ENCODE measurements around the gene PCDHGC5.

PCDHGC5 gene

GRCh38 chr5:141496038-141496437 is 7.2 kb downstream of the PCDHGC5 start:
- no peak overlapping the region for H3K4me3 ChIP-seq (replicated peaks; ENCODE audit: insufficient read depth, low read length)
- no peak overlapping the region for H3K27ac ChIP-seq (replicated peaks)
- no peak for DNase-seq (ENCODE audit: low read depth in 1 of 2, low spot score in 1 of 2)
- H3K27me3 ChIP-seq (ENCODE audit: insufficient read depth, poor library complexity, severe bottlenecking) = peaks cover 32% of the 10 kb centered on the region
- TF ChIP-seq SPI1 (IDR thresholded peaks at IDR 0.05; ENCODE audit: borderline replicate concordance, low read depth) = no peak

- Histone ChIP-seq H3K4me3 (replicated peaks; ENCODE audit: insufficient read depth, low read length) (no peak overlapping the region), H3K27me3 (ENCODE audit: insufficient read depth, poor library complexity, severe bottlenecking) (no peaks in the 10 kb centered on the region), H3K27ac (replicated peaks) (no peak overlapping the region)
- DNase-seq (ENCODE audit: low read depth in 1 of 2, low spot score in 1 of 2) = no peak
- no peak for TF ChIP-seq SPI1 (IDR thresholded peaks at IDR 0.05; ENCODE audit: borderline replicate concordance, low read depth)
- TF ChIP-seq, protein P1, sequence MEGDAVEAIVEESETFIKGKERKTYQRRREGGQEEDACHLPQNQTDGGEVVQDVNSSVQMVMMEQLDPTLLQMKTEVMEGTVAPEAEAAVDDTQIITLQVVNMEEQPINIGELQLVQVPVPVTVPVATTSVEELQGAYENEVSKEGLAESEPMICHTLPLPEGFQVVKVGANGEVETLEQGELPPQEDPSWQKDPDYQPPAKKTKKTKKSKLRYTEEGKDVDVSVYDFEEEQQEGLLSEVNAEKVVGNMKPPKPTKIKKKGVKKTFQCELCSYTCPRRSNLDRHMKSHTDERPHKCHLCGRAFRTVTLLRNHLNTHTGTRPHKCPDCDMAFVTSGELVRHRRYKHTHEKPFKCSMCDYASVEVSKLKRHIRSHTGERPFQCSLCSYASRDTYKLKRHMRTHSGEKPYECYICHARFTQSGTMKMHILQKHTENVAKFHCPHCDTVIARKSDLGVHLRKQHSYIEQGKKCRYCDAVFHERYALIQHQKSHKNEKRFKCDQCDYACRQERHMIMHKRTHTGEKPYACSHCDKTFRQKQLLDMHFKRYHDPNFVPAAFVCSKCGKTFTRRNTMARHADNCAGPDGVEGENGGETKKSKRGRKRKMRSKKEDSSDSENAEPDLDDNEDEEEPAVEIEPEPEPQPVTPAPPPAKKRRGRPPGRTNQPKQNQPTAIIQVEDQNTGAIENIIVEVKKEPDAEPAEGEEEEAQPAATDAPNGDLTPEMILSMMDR (IDR thresholded peaks at IDR 0.05; ENCODE audit: insufficient read depth, low read length) = no peak
- TF ChIP-seq POLR2AphosphoS5 (IDR thresholded peaks at IDR 0.05; ENCODE audit: low read depth) = no peak
- TF ChIP-seq, protein P2, sequence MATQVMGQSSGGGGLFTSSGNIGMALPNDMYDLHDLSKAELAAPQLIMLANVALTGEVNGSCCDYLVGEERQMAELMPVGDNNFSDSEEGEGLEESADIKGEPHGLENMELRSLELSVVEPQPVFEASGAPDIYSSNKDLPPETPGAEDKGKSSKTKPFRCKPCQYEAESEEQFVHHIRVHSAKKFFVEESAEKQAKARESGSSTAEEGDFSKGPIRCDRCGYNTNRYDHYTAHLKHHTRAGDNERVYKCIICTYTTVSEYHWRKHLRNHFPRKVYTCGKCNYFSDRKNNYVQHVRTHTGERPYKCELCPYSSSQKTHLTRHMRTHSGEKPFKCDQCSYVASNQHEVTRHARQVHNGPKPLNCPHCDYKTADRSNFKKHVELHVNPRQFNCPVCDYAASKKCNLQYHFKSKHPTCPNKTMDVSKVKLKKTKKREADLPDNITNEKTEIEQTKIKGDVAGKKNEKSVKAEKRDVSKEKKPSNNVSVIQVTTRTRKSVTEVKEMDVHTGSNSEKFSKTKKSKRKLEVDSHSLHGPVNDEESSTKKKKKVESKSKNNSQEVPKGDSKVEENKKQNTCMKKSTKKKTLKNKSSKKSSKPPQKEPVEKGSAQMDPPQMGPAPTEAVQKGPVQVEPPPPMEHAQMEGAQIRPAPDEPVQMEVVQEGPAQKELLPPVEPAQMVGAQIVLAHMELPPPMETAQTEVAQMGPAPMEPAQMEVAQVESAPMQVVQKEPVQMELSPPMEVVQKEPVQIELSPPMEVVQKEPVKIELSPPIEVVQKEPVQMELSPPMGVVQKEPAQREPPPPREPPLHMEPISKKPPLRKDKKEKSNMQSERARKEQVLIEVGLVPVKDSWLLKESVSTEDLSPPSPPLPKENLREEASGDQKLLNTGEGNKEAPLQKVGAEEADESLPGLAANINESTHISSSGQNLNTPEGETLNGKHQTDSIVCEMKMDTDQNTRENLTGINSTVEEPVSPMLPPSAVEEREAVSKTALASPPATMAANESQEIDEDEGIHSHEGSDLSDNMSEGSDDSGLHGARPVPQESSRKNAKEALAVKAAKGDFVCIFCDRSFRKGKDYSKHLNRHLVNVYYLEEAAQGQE (IDR thresholded peaks at IDR 0.05; ENCODE audit: insufficient replicate concordance, low read depth) = no peak
- no peak for TF ChIP-seq GABPA (IDR thresholded peaks at IDR 0.05; ENCODE audit: low read depth)
These were observed 12.9 kb downstream of the PCDHGC5 start for GRCh38 chr5:141501761-141502160.

DNA sequence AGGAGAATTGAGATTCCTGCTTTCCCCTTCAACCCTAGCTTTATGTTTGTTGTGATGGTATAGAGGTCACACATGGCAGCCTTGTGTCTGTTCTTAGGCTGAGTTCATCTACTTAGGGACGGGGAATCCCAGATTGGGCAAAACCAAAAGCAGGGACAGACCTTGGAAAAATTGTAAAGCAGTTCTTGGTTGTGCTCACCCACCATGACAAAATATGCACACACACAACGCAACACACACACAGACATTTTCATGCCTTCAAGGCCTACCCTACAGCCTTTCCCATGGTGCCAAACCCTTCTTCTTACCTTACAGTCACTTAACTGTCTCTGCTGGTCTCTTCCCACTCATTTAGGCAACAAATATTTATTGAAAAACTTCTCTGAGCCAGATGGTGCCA is 14.8 kb downstream of the PCDHGC5 start:
- H3K27me3 ChIP-seq (ENCODE audit: insufficient read depth, poor library complexity, severe bottlenecking) = no peaks in the 10 kb centered on the region
- H3K27ac ChIP-seq (replicated peaks) = no peak overlapping the region
- no peak for TF ChIP-seq SPI1 (IDR thresholded peaks at IDR 0.05; ENCODE audit: borderline replicate concordance, low read depth)
- TF ChIP-seq POLR2AphosphoS5 (IDR thresholded peaks at IDR 0.05; ENCODE audit: low read depth) = no peak
- TF ChIP-seq GABPA (IDR thresholded peaks at IDR 0.05; ENCODE audit: low read depth) = no peak
- no peak for DNase-seq (ENCODE audit: low read depth in 1 of 2, low spot score in 1 of 2)
- H3K4me3 ChIP-seq (replicated peaks; ENCODE audit: insufficient read depth, low read length) = no peak overlapping the region

GRCh38 chr5:141504216-141504615 is 15.3 kb downstream of the PCDHGC5 start:
- no peak for TF ChIP-seq POLR2AphosphoS5 (IDR thresholded peaks at IDR 0.05; ENCODE audit: low read depth)
- TF ChIP-seq, protein P1 (IDR thresholded peaks at IDR 0.05; ENCODE audit: insufficient read depth, low read length) = no peak
- TF ChIP-seq, protein P2 (IDR thresholded peaks at IDR 0.05; ENCODE audit: insufficient replicate concordance, low read depth) = no peak
- H3K4me3 ChIP-seq (replicated peaks; ENCODE audit: insufficient read depth, low read length) = no peak overlapping the region
- H3K27ac ChIP-seq (replicated peaks) = no peak overlapping the region
- no peaks in the 10 kb centered on the region for H3K27me3 ChIP-seq (ENCODE audit: insufficient read depth, poor library complexity, severe bottlenecking)
- no peak for DNase-seq (ENCODE audit: low read depth in 1 of 2, low spot score in 1 of 2)

DNA sequence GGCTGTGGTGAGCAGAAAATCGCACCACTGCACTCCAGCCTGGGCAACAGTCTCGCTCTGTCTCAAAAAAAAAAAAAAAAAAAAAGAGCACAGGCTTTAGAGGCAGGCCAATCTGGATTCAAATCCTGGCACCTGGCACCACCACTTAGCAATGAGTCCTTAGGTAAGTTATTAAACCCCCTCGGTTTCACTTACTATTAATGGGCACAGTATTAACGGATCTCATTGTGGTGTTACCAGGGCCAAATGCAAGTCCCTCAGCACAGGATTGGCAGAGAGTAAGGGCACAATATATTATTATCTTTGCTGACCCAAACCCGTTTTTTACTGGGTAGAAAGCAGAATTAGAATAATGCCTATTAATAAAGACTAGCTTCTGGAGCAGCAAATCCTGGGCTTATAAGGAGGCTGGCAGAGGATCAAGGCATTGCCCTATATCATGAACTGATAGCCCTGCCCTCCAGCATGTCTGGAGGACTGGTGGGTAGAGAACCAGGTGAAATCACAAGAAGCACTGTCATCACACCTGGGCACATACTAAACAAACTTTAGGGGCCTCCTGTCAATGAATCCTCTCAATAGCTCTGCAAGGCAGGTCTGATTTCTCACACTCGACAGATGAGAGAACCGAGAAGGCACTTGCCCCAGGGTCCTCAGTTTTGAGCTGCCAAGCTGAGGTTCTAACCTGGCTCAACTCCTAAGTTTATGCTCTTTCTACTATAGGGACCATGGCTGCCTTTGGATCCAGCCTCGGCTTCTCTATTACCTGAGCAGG is 17.7 kb downstream of the PCDHGC5 start:
- TF ChIP-seq, protein P2 (IDR thresholded peaks at IDR 0.05; ENCODE audit: insufficient replicate concordance, low read depth) = no peak
- TF ChIP-seq SPI1 (IDR thresholded peaks at IDR 0.05; ENCODE audit: borderline replicate concordance, low read depth) = no peak
- TF ChIP-seq POLR2AphosphoS5 (IDR thresholded peaks at IDR 0.05; ENCODE audit: low read depth) = no peak
- TF ChIP-seq, protein P1 (IDR thresholded peaks at IDR 0.05; ENCODE audit: insufficient read depth, low read length) = no peak
- no peak for TF ChIP-seq GABPA (IDR thresholded peaks at IDR 0.05; ENCODE audit: low read depth)
- Histone ChIP-seq H3K27me3 (ENCODE audit: insufficient read depth, poor library complexity, severe bottlenecking) (no peaks in the 10 kb centered on the region), H3K27ac (replicated peaks) (no peak overlapping the region), H3K4me3 (replicated peaks; ENCODE audit: insufficient read depth, low read length) (no peak overlapping the region)
- DNase-seq (ENCODE audit: low read depth in 1 of 2, low spot score in 1 of 2) = no peak

Measured in HL-60 (cell line).